ENCODE results near the gene RELCH.

- TF ChIP-seq CTCF (conservative IDR thresholded peaks at IDR 0.05) (no peak), ZFX (IDR thresholded peaks at IDR 0.05) (no peak)
Observed at GRCh38 chr18:62330650-62331049, 143.6 kb downstream of the RELCH start.

Measured in C4-2B (cell line).